Liver (tissue), 9 donors: ENCODE data around the gene ABCG8. TPM values are rescaled to one million over a fixed set of nuclear protein-coding genes. Genes with fewer than 3 reads are reported as not detected.

ENCODE experiments used
- DNase-seq: peaks from one replicate; pipeline ENCODE4 v3.0.0-alpha.2; 2017; ENCODE audit warnings: low spot score
- H3K27ac ChIP-seq, 2 donors: one replicate each; pipeline ENCODE4 v1.7.0; 2013; ENCODE audit warnings: inconsistent platforms in 2 of 2, low read length in 2 of 2, control low read depth in 1 of 2, low read depth in 1 of 2, mild to moderate bottlenecking in 1 of 2
- H3K27me3 ChIP-seq, 4 donors: one replicate each; pipeline versions ENCODE4 v1.6.1 to v1.7.0; 2013; ENCODE audit warnings: low read length in 3 of 4, inconsistent platforms in 1 of 4, mild to moderate bottlenecking in 1 of 4, moderate library complexity in 1 of 4; ENCODE audit not compliant: control insufficient read depth in 4 of 4, insufficient read depth in 4 of 4
- H3K36me3 ChIP-seq, 4 donors: one replicate each; pipeline versions ENCODE4 v1.6.1 to v1.7.0; 2013; ENCODE audit warnings: low read length in 3 of 4, mild to moderate bottlenecking in 3 of 4, low read depth in 1 of 4, moderate library complexity in 1 of 4; ENCODE audit not compliant: control insufficient read depth in 4 of 4, insufficient read depth in 3 of 4
- H3K4me1 ChIP-seq, 4 donors: one replicate each; pipeline versions ENCODE4 v1.6.1 to v1.7.0; 2013; ENCODE audit warnings: low read length in 3 of 4, mild to moderate bottlenecking in 3 of 4, moderate library complexity in 1 of 4; ENCODE audit not compliant: control insufficient read depth in 4 of 4, insufficient read depth in 4 of 4
- H3K4me3 ChIP-seq, 3 donors: one replicate each; pipeline versions ENCODE4 v1.6.1 to v1.7.0; 2013; ENCODE audit warnings: low read length in 3 of 3, control low read depth in 1 of 3, low read depth in 1 of 3, mild to moderate bottlenecking in 1 of 3
- H3K9ac ChIP-seq, 2 donors: one replicate each; pipeline ENCODE4 v1.7.0; 2013; ENCODE audit warnings: low read length in 2 of 2, mild to moderate bottlenecking in 2 of 2, moderate library complexity in 2 of 2, control low read depth in 1 of 2, low read depth in 1 of 2
- H3K9me3 ChIP-seq, 4 donors: one replicate each; pipeline versions ENCODE4 v1.6.1 to v1.7.0; 2013; ENCODE audit warnings: low read length in 3 of 4; ENCODE audit not compliant: control insufficient read depth in 4 of 4
- EGR1 ChIP-seq, 2 donors: IDR thresholded peaks; 2 replicates each; pipeline ENCODE4 v1.6.1; 2016 to 2018; ENCODE audit warnings: antibody characterized with exemption in 2 of 2, low read depth in 2 of 2
- FOXA2 ChIP-seq: IDR thresholded peaks from 2 replicates; pipeline ENCODE4 v1.6.1; 2016; ENCODE audit warnings: antibody characterized with exemption
- GABPA ChIP-seq, 2 donors: IDR thresholded peaks in 1 of 2; conservative IDR thresholded peaks in 1 of 2; 2 replicates each; pipeline ENCODE4 v1.6.1; 2016; ENCODE audit warnings: antibody characterized with exemption in 2 of 2, mild to moderate bottlenecking in 1 of 2, moderate library complexity in 1 of 2
- HNF4G ChIP-seq: IDR thresholded peaks from 2 replicates; pipeline ENCODE4 v1.6.1; 2016; ENCODE audit warnings: antibody characterized with exemption
- NR2F2 ChIP-seq: IDR thresholded peaks from 2 replicates; pipeline ENCODE4 v1.6.1; 2016; ENCODE audit warnings: antibody characterized with exemption
- RAD21 ChIP-seq, 2 donors: IDR thresholded peaks; 2 replicates each; pipeline ENCODE4 v1.6.1; 2016; ENCODE audit warnings: antibody characterized with exemption in 2 of 2, mild to moderate bottlenecking in 2 of 2
- WGBS: extraction: QIAGEN DNeasy Blood & Tissue Kit; methylation state at CpG from one replicate; pipeline ENCODE4 v1.1.7; 2013; 5-methylcytosine and 5-hydroxymethylcytosine counted together
- polyA plus RNA-seq, 2 donors: library from polyadenylated mRNA; stranded (reverse) in 1 of 2; unstranded in 1 of 2; fragments of 200-250 nt in 1 of 2; fragments of >200 nt in 1 of 2; fragmentation: Nextera tagmentation in 1 of 2; extraction: Ambion mirVana in 1 of 2; gene quantifications; one replicate each; pipeline versions ENCODE4 v1.2.1 to v1.2.3, GENCODE V29; 2013 to 2015
- total RNA-seq, 2 donors: library from RNA; depleted of rRNA; stranded (reverse); fragments of >200 nt; gene quantifications; one replicate each; pipeline ENCODE4 v1.2.3, GENCODE V29; 2014
- TF ChIP-seq, protein P1 (sequence below): fragments of 150-350 bp; IDR thresholded peaks from 2 replicates; pipeline ENCODE4 v1.5.1; 2017; ENCODE audit warnings: improper control_type of control experiment, low read depth, low read length; ENCODE audit not compliant: missing input control
- TF ChIP-seq, protein P2 (sequence below): IDR thresholded peaks from 2 replicates; pipeline ENCODE4 v1.6.1; 2016; ENCODE audit warnings: antibody characterized with exemption
- TF ChIP-seq, protein P3 (sequence below): IDR thresholded peaks from 2 replicates; pipeline ENCODE4 v1.6.1; 2016; ENCODE audit warnings: antibody characterized with exemption
- donor health status: healthy.
- donor health status: healthy.
- donor health status: healthy.
- donor health status: healthy.
- donor health status: healthy.

ABCG8 gene
- total and polyA plus RNA-seq, 4 donors = 16.8 to 81.2 (median 37.5) TPM

DNA sequence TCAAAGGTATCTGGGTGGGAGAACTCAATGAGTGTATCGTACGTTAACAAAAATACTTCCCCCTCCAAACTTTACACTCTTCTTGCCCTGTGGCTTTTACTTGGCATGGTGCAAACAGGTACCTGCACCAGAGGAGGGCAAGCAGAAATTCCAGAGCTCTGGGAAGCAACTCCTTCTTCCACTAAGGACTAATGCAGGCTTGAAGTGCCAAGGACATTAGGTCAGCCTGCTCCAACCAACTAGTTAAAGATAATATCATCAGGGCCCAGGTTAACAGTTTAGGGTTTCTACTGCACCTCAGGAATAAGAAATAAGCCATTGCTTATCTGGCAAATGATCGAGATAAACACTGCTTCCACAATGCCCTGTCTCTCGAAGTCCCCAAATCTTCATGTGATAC is 86.7 kb downstream of the ABCG8 start:
- TF ChIP-seq EGR1 (IDR thresholded peaks at IDR 0.05; ENCODE audit: low read depth in 2 of 2) (no peak), HNF4G (no peak), GABPA (IDR thresholded peaks at IDR 0.05 in 1 of 2, conservative IDR thresholded peaks at IDR 0.05 in 1 of 2) (no peak), NR2F2 (no peak), FOXA2 (no peak), RAD21 (IDR thresholded peaks at IDR 0.05) (no peak)
- TF ChIP-seq, protein P1, sequence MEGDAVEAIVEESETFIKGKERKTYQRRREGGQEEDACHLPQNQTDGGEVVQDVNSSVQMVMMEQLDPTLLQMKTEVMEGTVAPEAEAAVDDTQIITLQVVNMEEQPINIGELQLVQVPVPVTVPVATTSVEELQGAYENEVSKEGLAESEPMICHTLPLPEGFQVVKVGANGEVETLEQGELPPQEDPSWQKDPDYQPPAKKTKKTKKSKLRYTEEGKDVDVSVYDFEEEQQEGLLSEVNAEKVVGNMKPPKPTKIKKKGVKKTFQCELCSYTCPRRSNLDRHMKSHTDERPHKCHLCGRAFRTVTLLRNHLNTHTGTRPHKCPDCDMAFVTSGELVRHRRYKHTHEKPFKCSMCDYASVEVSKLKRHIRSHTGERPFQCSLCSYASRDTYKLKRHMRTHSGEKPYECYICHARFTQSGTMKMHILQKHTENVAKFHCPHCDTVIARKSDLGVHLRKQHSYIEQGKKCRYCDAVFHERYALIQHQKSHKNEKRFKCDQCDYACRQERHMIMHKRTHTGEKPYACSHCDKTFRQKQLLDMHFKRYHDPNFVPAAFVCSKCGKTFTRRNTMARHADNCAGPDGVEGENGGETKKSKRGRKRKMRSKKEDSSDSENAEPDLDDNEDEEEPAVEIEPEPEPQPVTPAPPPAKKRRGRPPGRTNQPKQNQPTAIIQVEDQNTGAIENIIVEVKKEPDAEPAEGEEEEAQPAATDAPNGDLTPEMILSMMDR = no peak
- TF ChIP-seq, protein P2, sequence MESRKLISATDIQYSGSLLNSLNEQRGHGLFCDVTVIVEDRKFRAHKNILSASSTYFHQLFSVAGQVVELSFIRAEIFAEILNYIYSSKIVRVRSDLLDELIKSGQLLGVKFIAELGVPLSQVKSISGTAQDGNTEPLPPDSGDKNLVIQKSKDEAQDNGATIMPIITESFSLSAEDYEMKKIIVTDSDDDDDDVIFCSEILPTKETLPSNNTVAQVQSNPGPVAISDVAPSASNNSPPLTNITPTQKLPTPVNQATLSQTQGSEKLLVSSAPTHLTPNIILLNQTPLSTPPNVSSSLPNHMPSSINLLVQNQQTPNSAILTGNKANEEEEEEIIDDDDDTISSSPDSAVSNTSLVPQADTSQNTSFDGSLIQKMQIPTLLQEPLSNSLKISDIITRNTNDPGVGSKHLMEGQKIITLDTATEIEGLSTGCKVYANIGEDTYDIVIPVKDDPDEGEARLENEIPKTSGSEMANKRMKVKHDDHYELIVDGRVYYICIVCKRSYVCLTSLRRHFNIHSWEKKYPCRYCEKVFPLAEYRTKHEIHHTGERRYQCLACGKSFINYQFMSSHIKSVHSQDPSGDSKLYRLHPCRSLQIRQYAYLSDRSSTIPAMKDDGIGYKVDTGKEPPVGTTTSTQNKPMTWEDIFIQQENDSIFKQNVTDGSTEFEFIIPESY = no peak
- TF ChIP-seq, protein P3, sequence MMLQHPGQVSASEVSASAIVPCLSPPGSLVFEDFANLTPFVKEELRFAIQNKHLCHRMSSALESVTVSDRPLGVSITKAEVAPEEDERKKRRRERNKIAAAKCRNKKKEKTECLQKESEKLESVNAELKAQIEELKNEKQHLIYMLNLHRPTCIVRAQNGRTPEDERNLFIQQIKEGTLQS = no peak
- Histone ChIP-seq H3K9me3 (no peaks in the 10 kb centered on the region), H3K9ac (no peak overlapping the region), H3K36me3 (peaks cover 7 to 23% (median 20%) of the 10 kb centered on the region in 4 donors), H3K4me3 (no peak overlapping the region), H3K27me3 (no peaks in the 10 kb centered on the region), H3K4me1 (no peaks in the 10 kb centered on the region), H3K27ac (no peak overlapping the region)
- no peak for DNase-seq
- WGBS = 96% methylated on average over 4 of the region's 4 CpGs

DNA sequence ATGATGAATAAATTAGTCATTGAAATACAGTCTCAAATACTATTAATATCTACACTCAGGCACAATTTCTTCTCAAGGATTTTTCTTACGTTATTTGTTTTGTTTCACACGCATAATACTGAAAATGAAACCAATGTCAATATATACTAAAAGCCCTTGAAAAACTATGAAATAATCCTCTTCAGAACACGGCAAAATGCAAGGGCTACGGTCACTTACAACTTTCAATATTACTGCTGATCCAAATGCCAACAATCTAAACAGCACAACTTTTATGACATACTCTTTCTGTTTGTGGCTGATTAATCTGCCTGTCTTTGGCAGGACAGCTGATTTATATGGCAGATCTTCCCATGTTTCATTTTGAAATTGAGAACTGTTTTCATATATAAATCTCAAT is 88.7 kb downstream of the ABCG8 start:
- Histone ChIP-seq H3K36me3 (peaks cover 6 to 21% (median 15%) of the 10 kb centered on the region in 4 donors), H3K9me3 (no peaks in the 10 kb centered on the region), H3K27me3 (no peaks in the 10 kb centered on the region), H3K27ac (no peak overlapping the region), H3K4me3 (no peak overlapping the region), H3K9ac (no peak overlapping the region), H3K4me1 (no peaks in the 10 kb centered on the region)
- TF ChIP-seq, protein P2 = no peak
- TF ChIP-seq, protein P1 = no peak
- no peak for TF ChIP-seq NR2F2
- 92% methylated on average over 4 of the region's 4 CpGs for whole genome bisulfite sequencing
- no peak for DNase-seq
